Esophagus muscularis mucosa (tissue), 4 donors: ENCODE results near the gene ST3GAL2.

ENCODE experiments used
- CTCF ChIP-seq, 3 experiments: fragments of 200-600 bp in 2 of 3; fragments of 450-650 bp in 1 of 3; sonication (generic) in 2 of 3; IDR thresholded peaks; one replicate each; pipeline ENCODE4 v1.5.1; 2017 to 2019; ENCODE audit warnings: antibody characterized with exemption in 3 of 3, mild to moderate bottlenecking in 2 of 3, moderate library complexity in 1 of 3
- EP300 ChIP-seq: sonication (generic); formaldehyde crosslinking; IDR thresholded peaks from one replicate; pipeline ENCODE4 v1.6.1; 2017; ENCODE audit warnings: antibody characterized with exemption
- POLR2AphosphoS5 ChIP-seq, 2 donors: sonication (generic); formaldehyde crosslinking; IDR thresholded peaks; one replicate each; pipeline ENCODE4 v1.6.1; 2017; ENCODE audit warnings: antibody characterized with exemption in 2 of 2

GRCh38 chr16:70419384-70420327, 19.2 kb downstream of the ST3GAL2 start:
- no peak for TF ChIP-seq POLR2AphosphoS5 (IDR thresholded peaks at IDR 0.05)
- no peak for TF ChIP-seq CTCF (IDR thresholded peaks at IDR 0.05)
- no peak for TF ChIP-seq EP300
